DOHH2 (cell line): Measurements from ENCODE around the gene GIGYF1.

Experiments used
- EZH2phosphoT487 ChIP-seq: fragments of 200-600 bp; sonication (generic); IDR thresholded peaks from 2 replicates; pipeline ENCODE4 v1.6.1; 2017; ENCODE audit warnings: borderline replicate concordance, mild to moderate bottlenecking, antibody characterized with exemption, low read length, moderate library complexity, mixed read lengths
- TF ChIP-seq, protein P1 (sequence below): fragments of 200-600 bp; sonication (generic); IDR thresholded peaks from one replicate; pipeline ENCODE4 v1.5.1; 2014; ENCODE audit warnings: antibody characterized with exemption, mild to moderate bottlenecking, low read depth, low read length; ENCODE audit not compliant: poor library complexity, severe bottlenecking

DNA sequence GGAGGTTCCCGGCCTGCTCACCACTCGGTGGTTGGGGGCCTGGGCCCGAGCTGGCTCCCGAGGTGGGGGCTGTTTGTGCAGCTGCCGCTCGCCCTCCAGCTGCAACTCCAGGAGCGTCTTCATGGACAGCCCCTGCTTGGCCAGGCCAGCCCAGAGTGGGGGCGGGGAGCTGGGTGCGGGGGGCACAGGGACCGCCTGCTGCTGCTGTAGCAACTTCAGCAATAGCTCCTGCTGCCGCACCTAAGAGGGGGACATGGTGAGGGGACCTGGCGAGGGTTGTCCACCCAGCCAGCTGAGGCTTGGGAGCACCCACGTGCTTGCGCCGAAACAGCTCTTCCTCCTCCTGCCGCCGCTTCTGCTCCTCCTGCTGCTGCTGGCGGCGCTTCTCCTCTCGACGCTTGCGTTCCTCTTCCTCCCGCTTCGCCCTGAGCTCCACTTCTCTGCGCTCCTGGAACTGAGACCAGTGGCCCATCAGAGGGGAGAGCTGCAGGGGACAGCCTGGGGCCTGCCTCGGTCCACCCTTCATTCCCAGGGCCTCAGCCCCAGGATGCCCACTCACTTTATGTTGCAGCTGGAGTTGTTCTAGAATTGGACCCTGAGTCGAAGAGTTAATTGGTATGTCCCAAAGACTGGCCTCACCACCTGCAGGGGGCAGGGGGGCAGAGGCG, 10.9 kb downstream of the GIGYF1 start:
- TF ChIP-seq, protein P1, sequence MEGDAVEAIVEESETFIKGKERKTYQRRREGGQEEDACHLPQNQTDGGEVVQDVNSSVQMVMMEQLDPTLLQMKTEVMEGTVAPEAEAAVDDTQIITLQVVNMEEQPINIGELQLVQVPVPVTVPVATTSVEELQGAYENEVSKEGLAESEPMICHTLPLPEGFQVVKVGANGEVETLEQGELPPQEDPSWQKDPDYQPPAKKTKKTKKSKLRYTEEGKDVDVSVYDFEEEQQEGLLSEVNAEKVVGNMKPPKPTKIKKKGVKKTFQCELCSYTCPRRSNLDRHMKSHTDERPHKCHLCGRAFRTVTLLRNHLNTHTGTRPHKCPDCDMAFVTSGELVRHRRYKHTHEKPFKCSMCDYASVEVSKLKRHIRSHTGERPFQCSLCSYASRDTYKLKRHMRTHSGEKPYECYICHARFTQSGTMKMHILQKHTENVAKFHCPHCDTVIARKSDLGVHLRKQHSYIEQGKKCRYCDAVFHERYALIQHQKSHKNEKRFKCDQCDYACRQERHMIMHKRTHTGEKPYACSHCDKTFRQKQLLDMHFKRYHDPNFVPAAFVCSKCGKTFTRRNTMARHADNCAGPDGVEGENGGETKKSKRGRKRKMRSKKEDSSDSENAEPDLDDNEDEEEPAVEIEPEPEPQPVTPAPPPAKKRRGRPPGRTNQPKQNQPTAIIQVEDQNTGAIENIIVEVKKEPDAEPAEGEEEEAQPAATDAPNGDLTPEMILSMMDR: no peak
- no peak for TF ChIP-seq EZH2phosphoT487
